ENCODE data around the gene NLN. TPM values are rescaled to one million over a fixed set of nuclear protein-coding genes. Genes with fewer than 3 reads are reported as not detected.

Gene NLN
- 61.0 and 71.6 TPM in 2 replicates for total RNA-seq

GRCh38 chr5:65721720-65722574 lies at the start of gene NLN, which contains the start of gene SGTB:
TSS of gene NLN (plus strand) at chr5:65722205. CDS start at chr5:65722374, 169 bp downstream.
TSS of gene SGTB (minus strand) at chr5:65722109. CDS start at chr5:65720807, 1,302 bp downstream.

Other genes starting within 250 kb of the NLN start
- 77.3 and 134 TPM in 2 replicates for gene ADAMTS6, start 240.3 kb upstream of the NLN start, total RNA-seq
- gene CENPK, start 159.0 kb upstream of the NLN start, total RNA-seq, result 61.2 and 88.7 TPM in 2 replicates
- 57.0 and 57.8 TPM in 2 replicates for gene PPWD1, start 158.9 kb upstream of the NLN start, total RNA-seq
- 14.9 and 15.4 TPM in 2 replicates for gene TRIM23, start 97.9 kb upstream of the NLN start, total RNA-seq
- 6.2 and 8.0 TPM in 2 replicates for gene SHLD3, start 97.2 kb upstream of the NLN start, total RNA-seq
- 29.4 and 34.4 TPM in 2 replicates for gene TRAPPC13, start 97.2 kb upstream of the NLN start, total RNA-seq
- gene SGTB, start 96 bp upstream of the NLN start, total RNA-seq, result 18.1 and 23.9 TPM in 2 replicates
- gene ERBIN, start 204.4 kb downstream of the NLN start, total RNA-seq, result 95.9 and 100 TPM in 2 replicates

Measured in thoracic aorta endothelial cell (primary cell).